ENCODE data around the gene CRYBG1. TPM values are rescaled to one million over a fixed set of nuclear protein-coding genes. Genes with fewer than 3 reads are reported as not detected.

Gene CRYBG1
- total RNA-seq, 2 donors from 2014 or later, result 2.5 to 2.7 TPM

- Histone ChIP-seq H3K4me1 (ENCODE audit: control insufficient read depth, insufficient read depth, low read length) (no peaks in the 10 kb centered on the region), H3K27ac (ENCODE audit: low read depth, low read length) (no peak overlapping the region), H3K9ac (ENCODE audit: extremely low read depth, low read length, poor library complexity, severe bottlenecking) (no peak overlapping the region), H3K27me3 (ENCODE audit: control insufficient read depth, insufficient read depth, low read length, poor library complexity, severe bottlenecking) (peaks cover 12% of the 10 kb centered on the region), H3K4me3 (ENCODE audit: low read length) (no peak overlapping the region), H3K9me3 (ENCODE audit: control insufficient read depth, low read length) (no peaks in the 10 kb centered on the region), H3K36me3 (ENCODE audit: control insufficient read depth, insufficient read depth, low read length) (no peaks in the 10 kb centered on the region)
- H3K9me3 Mint-ChIP-seq, result no peaks in the 10 kb centered on the region
- DNase-seq, result no peak
- H3K27ac Mint-ChIP-seq, result no peak overlapping the region
- no peaks in the 10 kb centered on the region for H3K27me3 Mint-ChIP-seq (ENCODE audit: insufficient read depth)
- no peak overlapping the region for H3K4me3 Mint-ChIP-seq
- peaks cover 8% of the 10 kb centered on the region for H3K4me1 Mint-ChIP-seq
- WGBS, 2 experiments (ENCODE audit: insufficient coverage in 1 of 2, insufficient read length in 1 of 2), result 90 to 100% methylated on average over 2 to 3 of the region's 3 CpGs
- no peaks in the 10 kb centered on the region for H3K36me3 Mint-ChIP-seq (ENCODE audit: low read depth)
- TF ChIP-seq, protein P1, sequence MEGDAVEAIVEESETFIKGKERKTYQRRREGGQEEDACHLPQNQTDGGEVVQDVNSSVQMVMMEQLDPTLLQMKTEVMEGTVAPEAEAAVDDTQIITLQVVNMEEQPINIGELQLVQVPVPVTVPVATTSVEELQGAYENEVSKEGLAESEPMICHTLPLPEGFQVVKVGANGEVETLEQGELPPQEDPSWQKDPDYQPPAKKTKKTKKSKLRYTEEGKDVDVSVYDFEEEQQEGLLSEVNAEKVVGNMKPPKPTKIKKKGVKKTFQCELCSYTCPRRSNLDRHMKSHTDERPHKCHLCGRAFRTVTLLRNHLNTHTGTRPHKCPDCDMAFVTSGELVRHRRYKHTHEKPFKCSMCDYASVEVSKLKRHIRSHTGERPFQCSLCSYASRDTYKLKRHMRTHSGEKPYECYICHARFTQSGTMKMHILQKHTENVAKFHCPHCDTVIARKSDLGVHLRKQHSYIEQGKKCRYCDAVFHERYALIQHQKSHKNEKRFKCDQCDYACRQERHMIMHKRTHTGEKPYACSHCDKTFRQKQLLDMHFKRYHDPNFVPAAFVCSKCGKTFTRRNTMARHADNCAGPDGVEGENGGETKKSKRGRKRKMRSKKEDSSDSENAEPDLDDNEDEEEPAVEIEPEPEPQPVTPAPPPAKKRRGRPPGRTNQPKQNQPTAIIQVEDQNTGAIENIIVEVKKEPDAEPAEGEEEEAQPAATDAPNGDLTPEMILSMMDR (conservative IDR thresholded peaks at IDR 0.05), result no peak
Observed at GRCh38 chr6:106387875-106388274, 27.4 kb downstream of the CRYBG1 start.

GRCh38 chr6:106390088-106390487, 29.6 kb downstream of the CRYBG1 start:
- no peaks in the 10 kb centered on the region for H3K36me3 Mint-ChIP-seq (ENCODE audit: low read depth)
- H3K27me3 Mint-ChIP-seq (ENCODE audit: insufficient read depth), result no peaks in the 10 kb centered on the region
- H3K27ac Mint-ChIP-seq, result no peak overlapping the region
- no peak for DNase-seq
- 94 to 100% methylated on average over 1 of the region's 1 CpG for WGBS, 2 experiments (ENCODE audit: insufficient coverage in 1 of 2, insufficient read length in 1 of 2)
- Histone ChIP-seq H3K9ac (ENCODE audit: extremely low read depth, low read length, poor library complexity, severe bottlenecking) (no peak overlapping the region), H3K4me3 (ENCODE audit: low read length) (no peak overlapping the region), H3K27me3 (ENCODE audit: control insufficient read depth, insufficient read depth, low read length, poor library complexity, severe bottlenecking) (no peaks in the 10 kb centered on the region), H3K4me1 (ENCODE audit: control insufficient read depth, insufficient read depth, low read length) (no peaks in the 10 kb centered on the region), H3K27ac (ENCODE audit: low read depth, low read length) (no peak overlapping the region), H3K36me3 (ENCODE audit: control insufficient read depth, insufficient read depth, low read length) (no peaks in the 10 kb centered on the region), H3K9me3 (ENCODE audit: control insufficient read depth, low read length) (no peaks in the 10 kb centered on the region)
- peaks cover 8% of the 10 kb centered on the region for H3K4me1 Mint-ChIP-seq
- no peaks in the 10 kb centered on the region for H3K9me3 Mint-ChIP-seq
- no peak overlapping the region for H3K4me3 Mint-ChIP-seq
- TF ChIP-seq, protein P1 (conservative IDR thresholded peaks at IDR 0.05), result no peak

- Histone ChIP-seq H3K4me3 (ENCODE audit: low read length) (no peak overlapping the region), H3K36me3 (ENCODE audit: control insufficient read depth, insufficient read depth, low read length) (no peaks in the 10 kb centered on the region), H3K9ac (ENCODE audit: extremely low read depth, low read length, poor library complexity, severe bottlenecking) (no peak overlapping the region), H3K27ac (ENCODE audit: low read depth, low read length) (no peak overlapping the region), H3K4me1 (ENCODE audit: control insufficient read depth, insufficient read depth, low read length) (no peaks in the 10 kb centered on the region), H3K9me3 (ENCODE audit: control insufficient read depth, low read length) (no peaks in the 10 kb centered on the region), H3K27me3 (ENCODE audit: control insufficient read depth, insufficient read depth, low read length, poor library complexity, severe bottlenecking) (no peaks in the 10 kb centered on the region)
- Mint-ChIP-seq H3K36me3 (ENCODE audit: low read depth) (no peaks in the 10 kb centered on the region), H3K27ac (no peak overlapping the region), H3K4me1 (peaks cover 7% of the 10 kb centered on the region), H3K27me3 (ENCODE audit: insufficient read depth) (no peaks in the 10 kb centered on the region), H3K4me3 (no peak overlapping the region), H3K9me3 (no peaks in the 10 kb centered on the region)
- TF ChIP-seq, protein P1 (conservative IDR thresholded peaks at IDR 0.05), result no peak
- WGBS, 2 experiments (ENCODE audit: insufficient coverage in 1 of 2, insufficient read length in 1 of 2), result 92% methylated on average over 5 of the region's 7 CpGs
- no peak for DNase-seq
Observed at GRCh38 chr6:106396426-106397220, 36.1 kb downstream of the CRYBG1 start.

Data from endodermal cell (in vitro differentiated cells).